Ammon's horn (tissue), 1 donor: Measurements from ENCODE around the gene PAFAH2.

ENCODE experiments used
- DNase-seq: peaks from one replicate; pipeline ENCODE4 v3.0.0-alpha.2; 2016; ENCODE audit warnings: low spot score

PAFAH2 gene

DNA sequence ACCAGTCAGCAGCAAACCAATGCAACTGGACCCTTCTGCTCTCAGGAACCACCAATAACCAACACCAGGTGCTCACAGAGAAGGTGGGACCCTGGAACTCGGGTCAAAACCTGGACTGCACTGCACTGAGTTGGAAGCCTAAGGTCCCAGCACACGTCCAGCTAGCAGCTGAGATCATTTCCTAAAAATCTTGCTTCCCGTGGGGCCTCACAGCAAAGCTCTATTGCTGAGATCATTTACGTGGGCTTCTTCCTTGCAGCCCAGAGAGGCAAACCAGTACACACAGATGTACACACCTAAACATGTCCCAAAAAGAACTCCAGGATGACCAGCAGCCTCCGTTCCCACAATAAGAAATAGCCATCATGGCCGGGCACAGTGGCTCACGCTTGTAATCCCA is 68.8 kb downstream of the PAFAH2 start:
- DNase-seq: no peak

DNA sequence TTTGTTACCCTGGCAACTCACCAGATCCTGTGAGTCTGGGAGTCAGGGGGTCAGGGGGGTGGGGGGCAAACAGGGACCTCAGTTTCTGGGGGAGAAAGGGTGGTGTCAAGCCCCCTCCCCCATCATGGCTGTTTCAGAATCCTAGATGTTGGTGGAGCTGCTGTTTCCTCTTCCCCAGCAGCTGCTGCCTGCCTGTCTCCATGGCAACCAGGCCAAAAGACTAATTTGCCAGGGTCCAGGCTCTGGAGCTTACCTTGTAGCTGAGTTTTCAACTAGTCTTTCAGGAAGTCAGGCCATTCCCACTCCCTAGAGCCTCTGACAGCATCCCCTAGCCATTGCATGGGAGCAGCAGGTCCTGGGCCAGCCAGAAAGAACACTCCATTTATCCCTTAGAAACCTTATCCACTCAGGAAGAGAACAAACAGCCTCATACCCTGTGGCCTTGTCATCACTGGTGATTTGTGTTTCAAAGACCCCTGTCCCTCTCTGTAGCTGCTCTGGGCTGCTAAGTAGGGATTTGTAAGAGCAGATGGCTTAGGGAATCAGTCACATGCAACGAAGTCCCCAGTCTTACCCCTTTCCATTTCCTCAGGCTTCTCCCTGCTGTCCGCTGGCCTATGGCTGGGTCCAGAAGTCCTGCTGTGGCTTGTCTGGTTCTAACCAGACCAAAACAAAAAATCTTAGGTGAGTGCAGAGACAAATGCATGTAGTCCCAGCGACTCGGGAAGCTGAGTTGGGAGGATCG is 70.2 kb downstream of the PAFAH2 start:
- no peak for DNase-seq

GRCh38 chr1:25926731-25927496 is 70.9 kb downstream of the PAFAH2 start:
- peak; percentile 70 for DNase-seq

DNA sequence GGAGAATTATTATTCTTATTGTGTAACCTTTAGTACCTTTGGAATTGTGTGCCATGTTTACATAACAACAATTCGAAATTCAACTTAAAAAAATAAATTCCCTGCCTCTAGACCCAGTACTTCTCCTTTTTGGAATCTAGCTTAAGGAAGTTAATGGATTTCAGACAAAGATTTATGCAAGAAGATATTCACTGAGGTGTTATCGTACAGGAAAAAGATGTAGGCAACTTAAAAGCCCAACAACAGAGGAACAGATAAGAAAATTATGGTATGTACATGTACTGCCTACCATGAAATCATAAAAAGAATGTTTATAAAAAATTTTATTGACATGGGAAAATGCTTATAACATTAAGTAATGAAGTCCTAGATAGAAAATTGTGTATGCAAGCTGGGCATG is 73.4 kb downstream of the PAFAH2 start:
- no peak for DNase-seq

DNA sequence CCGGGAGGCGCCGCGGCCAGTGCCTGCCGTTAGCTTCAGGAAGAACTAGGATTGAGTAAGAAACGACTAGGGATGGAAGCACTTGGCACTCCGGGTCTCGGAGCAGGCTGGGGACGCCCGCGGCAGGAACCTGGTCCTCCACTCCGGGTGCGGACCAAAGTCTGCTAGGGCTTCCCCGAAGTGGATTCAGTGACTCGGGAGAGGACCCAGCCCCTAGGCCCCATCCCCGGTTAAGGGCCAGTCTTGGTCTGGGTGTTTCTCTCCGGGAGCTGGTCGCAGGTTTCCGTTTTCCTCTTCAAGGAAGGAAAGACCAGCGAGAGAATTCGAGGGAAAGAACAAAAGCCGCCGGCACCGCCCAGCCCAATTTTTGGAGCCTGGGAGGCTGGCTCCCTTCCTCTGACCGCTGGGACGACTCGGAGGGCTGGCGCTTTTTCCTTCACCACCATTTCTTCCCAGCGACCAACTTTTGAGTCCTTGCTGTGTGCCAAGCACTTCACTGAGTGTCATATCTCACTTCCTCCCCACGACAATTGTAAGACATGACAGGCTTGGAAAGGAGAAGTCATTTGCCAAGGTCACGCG is 74.8 kb downstream of the PAFAH2 start:
- no peak for DNase-seq

- peak; percentile 83 for DNase-seq
Measured at GRCh38 chr1:25922056-25922970, 75.5 kb downstream of the PAFAH2 start.

- no peak for DNase-seq
Measured at GRCh38 chr1:25918615-25919014, 79.2 kb downstream of the PAFAH2 start.

GRCh38 chr1:25917996-25918395 is 79.9 kb downstream of the PAFAH2 start:
- DNase-seq: no peak

DNA sequence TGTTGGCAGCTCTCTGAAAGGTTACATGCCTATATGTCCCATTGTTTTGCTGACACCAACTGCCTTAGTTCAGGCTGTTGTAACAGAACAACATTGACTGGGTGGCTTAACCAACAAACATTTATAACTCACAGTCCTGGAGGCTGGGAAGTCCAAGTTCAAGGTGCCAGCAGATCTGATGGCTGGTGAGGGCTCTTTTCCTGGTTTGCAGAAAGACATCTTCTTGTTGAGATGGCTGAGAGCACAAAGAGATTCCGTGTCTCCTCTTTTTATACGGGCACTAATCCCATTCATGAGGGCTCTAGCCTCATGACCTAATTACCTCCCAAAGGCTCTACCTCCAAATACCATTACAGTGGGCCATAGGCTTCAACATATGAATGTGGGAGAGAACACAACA is 81.4 kb downstream of the PAFAH2 start:
- DNase-seq: no peak

DNA sequence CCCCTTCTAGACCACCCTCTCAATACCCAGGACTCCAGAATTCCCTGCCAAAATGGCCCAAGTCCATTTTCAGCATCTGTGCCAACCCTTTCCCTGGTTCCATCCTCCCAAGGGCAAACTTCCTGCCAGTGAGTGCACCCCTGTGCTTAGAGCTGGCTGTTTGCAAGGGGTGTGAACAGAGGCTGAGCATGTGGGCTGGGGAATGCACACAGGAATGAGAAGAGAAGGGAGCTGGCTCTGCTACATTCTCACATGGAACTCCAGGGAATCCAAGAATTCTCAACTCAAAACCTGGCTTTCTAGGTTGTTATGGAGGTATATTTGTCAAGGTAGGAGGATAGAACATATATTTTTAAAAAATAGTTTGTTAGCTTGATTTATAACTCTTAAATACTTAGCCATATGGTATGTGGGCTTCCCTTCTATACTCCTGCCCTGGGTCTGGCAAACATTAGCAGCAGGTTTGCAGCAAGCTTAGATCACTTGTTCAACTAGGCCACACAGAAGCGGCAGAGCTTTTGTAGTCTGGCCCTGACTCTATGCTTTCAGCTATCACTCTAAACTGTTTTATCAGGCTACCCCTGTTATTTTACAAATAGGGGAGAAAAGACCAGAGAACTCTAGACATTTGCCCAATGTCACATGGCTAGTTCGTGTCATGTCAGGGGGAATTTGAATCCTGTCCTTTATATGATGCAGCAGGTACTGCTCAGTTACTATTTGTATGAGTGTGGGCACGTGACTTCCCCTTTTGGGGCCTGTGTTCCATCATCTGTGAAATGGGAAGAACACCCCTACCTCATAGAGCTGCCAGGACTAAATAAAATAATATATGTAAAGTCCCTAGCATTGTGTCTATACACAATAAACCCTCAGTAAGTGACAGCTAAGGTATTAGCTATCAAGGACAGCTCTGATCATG is 83.5 kb downstream of the PAFAH2 start:
- DNase-seq: no peak

DNA sequence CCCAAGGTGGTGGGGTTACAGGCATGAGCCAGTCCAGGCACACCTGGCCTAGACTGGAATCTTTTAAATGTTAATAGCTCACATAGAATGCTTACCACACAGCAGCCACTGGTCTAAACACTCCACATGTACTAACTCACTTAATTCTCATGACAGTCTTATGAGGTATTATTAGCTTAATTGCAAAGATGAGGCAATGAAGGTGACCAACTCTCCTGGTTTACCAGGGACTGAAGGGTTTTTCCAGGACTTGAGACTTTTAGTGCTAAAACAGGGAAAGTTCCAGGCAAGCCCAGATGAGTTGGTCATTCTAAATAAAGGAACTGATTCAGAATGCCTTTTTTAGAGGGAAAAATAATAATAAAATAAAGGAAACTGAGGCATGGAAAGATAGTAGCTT is 84.7 kb downstream of the PAFAH2 start:
- DNase-seq: no peak

DNA sequence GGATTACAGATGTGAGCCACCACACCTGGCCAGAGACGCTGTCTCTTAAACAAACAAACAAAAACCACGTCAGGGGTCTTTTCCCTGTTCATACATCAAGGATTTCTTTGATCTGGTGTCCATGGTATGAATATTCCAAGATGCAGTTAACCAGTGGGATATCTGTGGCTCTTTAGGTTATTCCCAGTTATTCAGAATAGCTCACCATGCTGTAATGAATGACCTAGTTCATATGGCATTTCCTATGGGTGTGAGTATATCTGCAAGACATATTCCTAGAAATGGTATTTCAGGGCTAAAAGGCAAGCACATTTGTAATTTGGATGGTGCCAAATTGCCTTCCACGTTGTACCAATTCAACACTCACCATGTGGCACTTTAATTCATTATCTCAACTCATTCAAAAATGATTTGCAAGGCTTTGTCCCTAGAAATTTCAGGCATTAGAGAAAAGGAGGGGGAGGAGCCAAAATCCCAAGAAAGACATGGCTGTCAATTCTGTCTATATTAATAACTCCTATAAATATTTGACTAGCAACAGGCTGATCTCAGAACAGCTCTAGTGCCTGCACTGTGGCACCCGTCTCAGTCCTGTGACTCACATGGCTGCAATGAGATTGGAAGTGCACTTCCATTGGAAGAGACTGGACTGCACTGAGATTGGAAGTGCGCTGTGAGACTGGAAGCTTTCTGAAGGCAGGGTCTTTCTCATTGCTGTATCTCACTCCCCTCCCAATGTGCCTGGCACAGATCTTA is 85.6 kb downstream of the PAFAH2 start:
- DNase-seq: no peak

GRCh38 chr1:25911162-25911561 is 86.7 kb downstream of the PAFAH2 start:
- no peak for DNase-seq
